WTC11 (cell line): ENCODE results near the gene ADORA1. TPM values are rescaled to one million over a fixed set of nuclear protein-coding genes. Genes with fewer than 3 reads are reported as not detected.

Experiments used
- ATAC-seq: fragments of 200-7000 bp; cut with Tn5 transposase; 2 replicates; pipeline ENCODE4 v1.10.0; 2021; ENCODE audit warnings: mild to moderate bottlenecking, moderate library complexity
- CTCF ChIA-PET: fragments of 300-600 bp; sonication (Branson Sonifier 250); formaldehyde crosslinking; loops from one replicate; lab custom pipeline; 2021; ENCODE audit warnings: antibody characterized with exemption; lab: Charles Lee
- POLR2A ChIA-PET: fragments of 350-600 bp; sonication (Branson Sonifier 250); formaldehyde crosslinking; loops from one replicate; lab custom pipeline; 2021; ENCODE audit warnings: antibody characterized with exemption; lab: Charles Lee
- DNase-seq: peaks from one replicate; pipeline ENCODE4 v3.0.0; 2021; ENCODE audit warnings: low spot score
- H3K27ac Mint-ChIP-seq: 2 replicates; pipeline ENCODE4 v1.8.0; 2021; ENCODE audit warnings: mixed read lengths
- H3K27me3 Mint-ChIP-seq: 2 replicates; pipeline ENCODE4 v1.8.0; 2021; ENCODE audit warnings: low read depth, mild to moderate bottlenecking, moderate library complexity, mixed read lengths
- H3K36me3 Mint-ChIP-seq: 2 replicates; pipeline ENCODE4 v1.8.0; 2021; ENCODE audit warnings: mixed read lengths
- H3K4me1 Mint-ChIP-seq: 2 replicates; pipeline ENCODE4 v1.8.0; 2022; ENCODE audit warnings: mixed read lengths
- H3K4me3 Mint-ChIP-seq: 2 replicates; pipeline ENCODE4 v1.8.0; 2021; ENCODE audit warnings: mild to moderate bottlenecking, moderate library complexity, mixed read lengths
- H3K9me3 Mint-ChIP-seq: 2 replicates; pipeline ENCODE4 v1.8.0; 2021; ENCODE audit warnings: mixed read lengths
- ELF4 ChIP-seq: sonication (generic); formaldehyde crosslinking; IDR thresholded peaks from 2 replicates; pipeline ENCODE4 v1.8.1; 2022; ENCODE audit warnings: low read depth, mild to moderate bottlenecking, moderate library complexity, missing genetic modification reagents
- FOXK1 ChIP-seq: sonication (generic); formaldehyde crosslinking; IDR thresholded peaks from 2 replicates; pipeline ENCODE4 v1.8.0; 2022; ENCODE audit warnings: mild to moderate bottlenecking, moderate library complexity, missing genetic modification reagents
- GTF2I ChIP-seq: fragments of 250-450 bp; sonication (Bioruptor Pico); conservative IDR thresholded peaks from 2 replicates; pipeline ENCODE4 v1.4.0; 2021; ENCODE audit warnings: mild to moderate bottlenecking
- NR1H2 ChIP-seq: sonication (generic); formaldehyde crosslinking; IDR thresholded peaks from 2 replicates; pipeline ENCODE4 v1.9.0; 2021; ENCODE audit warnings: mild to moderate bottlenecking, moderate library complexity, missing genetic modification reagents
- SOX15 ChIP-seq: fragments of 250-450 bp; sonication (Bioruptor Pico); IDR thresholded peaks from 2 replicates; pipeline ENCODE4 v1.9.0; 2021; ENCODE audit warnings: mild to moderate bottlenecking
- ZBTB21 ChIP-seq: sonication (generic); formaldehyde crosslinking; IDR thresholded peaks from 2 replicates; pipeline ENCODE4 v1.8.1; 2023; ENCODE audit warnings: mild to moderate bottlenecking, missing genetic modification reagents, borderline replicate concordance
- ZNF138 ChIP-seq: sonication (generic); formaldehyde crosslinking; conservative IDR thresholded peaks from 2 replicates; pipeline ENCODE4 v1.8.1; 2022; ENCODE audit warnings: mild to moderate bottlenecking, moderate library complexity, missing genetic modification reagents
- ZNF423 ChIP-seq: fragments of 250-450 bp; sonication (Bioruptor Pico); IDR thresholded peaks from 2 replicates; pipeline ENCODE4 v2.1.2; 2022; ENCODE audit warnings: mild to moderate bottlenecking, moderate library complexity
- total RNA-seq: library from RNA; stranded (reverse); gene quantifications from 3 replicates; pipeline ENCODE4 v1.2.3, GENCODE V29; 2021
- TF ChIP-seq, protein P1 (sequence below): sonication (generic); formaldehyde crosslinking; conservative IDR thresholded peaks from 2 replicates; pipeline ENCODE4 v1.8.1; 2023; ENCODE audit warnings: mild to moderate bottlenecking, low read depth, missing genetic modification reagents, moderate library complexity
- TF ChIP-seq, protein P2 (sequence below): fragments of 250-450 bp; sonication (Bioruptor Pico); IDR thresholded peaks from 2 replicates; pipeline ENCODE4 v2.1.2; 2022; ENCODE audit warnings: mild to moderate bottlenecking, moderate library complexity
- TF ChIP-seq, protein P3 (sequence below): sonication (generic); formaldehyde crosslinking; conservative IDR thresholded peaks from 2 replicates; pipeline ENCODE4 v1.8.1; 2022; ENCODE audit warnings: mild to moderate bottlenecking, missing genetic modification reagents
- TF ChIP-seq, protein P4 (sequence below): fragments of 250-450 bp; sonication (Bioruptor Pico); IDR thresholded peaks from 2 replicates; pipeline ENCODE4 v1.9.0; 2021; ENCODE audit warnings: mild to moderate bottlenecking
- TF ChIP-seq, protein P5 (sequence below): sonication (generic); formaldehyde crosslinking; IDR thresholded peaks from 2 replicates; pipeline ENCODE4 v1.8.1; 2023; ENCODE audit warnings: mild to moderate bottlenecking, missing genetic modification reagents
- TF ChIP-seq, protein P6 (sequence below): sonication (generic); formaldehyde crosslinking; IDR thresholded peaks from 2 replicates; pipeline ENCODE4 v1.8.1; 2022; ENCODE audit warnings: mild to moderate bottlenecking, missing genetic modification reagents, moderate library complexity, borderline replicate concordance
- TF ChIP-seq, protein P7 (sequence below): sonication (generic); formaldehyde crosslinking; IDR thresholded peaks from 2 replicates; pipeline ENCODE4 v1.8.1; 2023; ENCODE audit warnings: mild to moderate bottlenecking, missing genetic modification reagents, borderline replicate concordance

The ADORA1 gene
- total RNA-seq, 1 experiment from 2014 or later = 1.8 TPM

DNA sequence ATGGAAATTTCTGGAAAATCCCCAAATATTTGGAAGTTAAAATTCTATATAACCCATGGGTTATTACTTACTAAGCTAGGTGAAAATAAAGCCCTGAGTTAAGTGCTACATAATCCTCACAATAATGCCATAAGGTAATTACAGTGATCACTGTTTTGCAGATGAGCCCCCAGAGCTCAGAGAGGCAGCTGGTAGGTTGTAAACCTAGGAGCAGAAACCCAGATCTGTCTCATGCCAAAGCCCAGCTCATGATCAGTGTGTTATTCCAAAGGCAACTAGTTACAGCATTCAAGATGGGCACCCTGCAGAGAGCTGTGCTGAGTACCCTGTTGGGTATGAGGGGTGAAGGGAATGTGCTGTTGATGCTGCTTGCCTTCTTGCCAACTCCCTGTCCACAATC, 31.0 kb upstream of the ADORA1 start:
- peaks cover 38% of the 10 kb centered on the region for H3K9me3 Mint-ChIP-seq
- H3K4me3 Mint-ChIP-seq = no peak overlapping the region
- H3K27me3 Mint-ChIP-seq = peaks cover 4% of the 10 kb centered on the region
- ChIA-PET CTCF (interaction anchor here (1.1 to 1.8 kb wide), 2 partner anchors 15 to 56 kb away, joined by 3 to 7 read pairs; no protein-coding TSS in a partner anchor), POLR2A (no interaction called here)
- H3K27ac Mint-ChIP-seq = no peak overlapping the region
- no peaks in the 10 kb centered on the region for H3K4me1 Mint-ChIP-seq
- ATAC-seq (no peak), DNase-seq (no peak)
- peaks cover 20% of the 10 kb centered on the region for H3K36me3 Mint-ChIP-seq
- TF ChIP-seq, protein P1, sequence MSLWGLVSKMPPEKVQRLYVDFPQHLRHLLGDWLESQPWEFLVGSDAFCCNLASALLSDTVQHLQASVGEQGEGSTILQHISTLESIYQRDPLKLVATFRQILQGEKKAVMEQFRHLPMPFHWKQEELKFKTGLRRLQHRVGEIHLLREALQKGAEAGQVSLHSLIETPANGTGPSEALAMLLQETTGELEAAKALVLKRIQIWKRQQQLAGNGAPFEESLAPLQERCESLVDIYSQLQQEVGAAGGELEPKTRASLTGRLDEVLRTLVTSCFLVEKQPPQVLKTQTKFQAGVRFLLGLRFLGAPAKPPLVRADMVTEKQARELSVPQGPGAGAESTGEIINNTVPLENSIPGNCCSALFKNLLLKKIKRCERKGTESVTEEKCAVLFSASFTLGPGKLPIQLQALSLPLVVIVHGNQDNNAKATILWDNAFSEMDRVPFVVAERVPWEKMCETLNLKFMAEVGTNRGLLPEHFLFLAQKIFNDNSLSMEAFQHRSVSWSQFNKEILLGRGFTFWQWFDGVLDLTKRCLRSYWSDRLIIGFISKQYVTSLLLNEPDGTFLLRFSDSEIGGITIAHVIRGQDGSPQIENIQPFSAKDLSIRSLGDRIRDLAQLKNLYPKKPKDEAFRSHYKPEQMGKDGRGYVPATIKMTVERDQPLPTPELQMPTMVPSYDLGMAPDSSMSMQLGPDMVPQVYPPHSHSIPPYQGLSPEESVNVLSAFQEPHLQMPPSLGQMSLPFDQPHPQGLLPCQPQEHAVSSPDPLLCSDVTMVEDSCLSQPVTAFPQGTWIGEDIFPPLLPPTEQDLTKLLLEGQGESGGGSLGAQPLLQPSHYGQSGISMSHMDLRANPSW (CRISPR knock-in tag) = no peak
- TF ChIP-seq, protein P2, sequence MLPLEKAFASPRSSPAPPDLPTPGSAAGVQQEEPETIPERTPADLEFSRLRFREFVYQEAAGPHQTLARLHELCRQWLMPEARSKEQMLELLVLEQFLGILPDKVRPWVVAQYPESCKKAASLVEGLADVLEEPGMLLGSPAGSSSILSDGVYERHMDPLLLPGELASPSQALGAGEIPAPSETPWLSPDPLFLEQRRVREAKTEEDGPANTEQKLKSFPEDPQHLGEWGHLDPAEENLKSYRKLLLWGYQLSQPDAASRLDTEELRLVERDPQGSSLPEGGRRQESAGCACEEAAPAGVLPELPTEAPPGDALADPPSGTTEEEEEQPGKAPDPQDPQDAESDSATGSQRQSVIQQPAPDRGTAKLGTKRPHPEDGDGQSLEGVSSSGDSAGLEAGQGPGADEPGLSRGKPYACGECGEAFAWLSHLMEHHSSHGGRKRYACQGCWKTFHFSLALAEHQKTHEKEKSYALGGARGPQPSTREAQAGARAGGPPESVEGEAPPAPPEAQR = no peak
- TF ChIP-seq, protein P3, sequence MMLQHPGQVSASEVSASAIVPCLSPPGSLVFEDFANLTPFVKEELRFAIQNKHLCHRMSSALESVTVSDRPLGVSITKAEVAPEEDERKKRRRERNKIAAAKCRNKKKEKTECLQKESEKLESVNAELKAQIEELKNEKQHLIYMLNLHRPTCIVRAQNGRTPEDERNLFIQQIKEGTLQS (CRISPR knock-in tag) = no peak
- TF ChIP-seq SOX15 (CRISPR knock-in tag) (no peak), ZNF138 (CRISPR knock-in tag) (no peak), ELF4 (no peak), GTF2I (CRISPR knock-in tag) (no peak), ZNF423 (CRISPR knock-in tag) (no peak)
- TF ChIP-seq, protein P4, sequence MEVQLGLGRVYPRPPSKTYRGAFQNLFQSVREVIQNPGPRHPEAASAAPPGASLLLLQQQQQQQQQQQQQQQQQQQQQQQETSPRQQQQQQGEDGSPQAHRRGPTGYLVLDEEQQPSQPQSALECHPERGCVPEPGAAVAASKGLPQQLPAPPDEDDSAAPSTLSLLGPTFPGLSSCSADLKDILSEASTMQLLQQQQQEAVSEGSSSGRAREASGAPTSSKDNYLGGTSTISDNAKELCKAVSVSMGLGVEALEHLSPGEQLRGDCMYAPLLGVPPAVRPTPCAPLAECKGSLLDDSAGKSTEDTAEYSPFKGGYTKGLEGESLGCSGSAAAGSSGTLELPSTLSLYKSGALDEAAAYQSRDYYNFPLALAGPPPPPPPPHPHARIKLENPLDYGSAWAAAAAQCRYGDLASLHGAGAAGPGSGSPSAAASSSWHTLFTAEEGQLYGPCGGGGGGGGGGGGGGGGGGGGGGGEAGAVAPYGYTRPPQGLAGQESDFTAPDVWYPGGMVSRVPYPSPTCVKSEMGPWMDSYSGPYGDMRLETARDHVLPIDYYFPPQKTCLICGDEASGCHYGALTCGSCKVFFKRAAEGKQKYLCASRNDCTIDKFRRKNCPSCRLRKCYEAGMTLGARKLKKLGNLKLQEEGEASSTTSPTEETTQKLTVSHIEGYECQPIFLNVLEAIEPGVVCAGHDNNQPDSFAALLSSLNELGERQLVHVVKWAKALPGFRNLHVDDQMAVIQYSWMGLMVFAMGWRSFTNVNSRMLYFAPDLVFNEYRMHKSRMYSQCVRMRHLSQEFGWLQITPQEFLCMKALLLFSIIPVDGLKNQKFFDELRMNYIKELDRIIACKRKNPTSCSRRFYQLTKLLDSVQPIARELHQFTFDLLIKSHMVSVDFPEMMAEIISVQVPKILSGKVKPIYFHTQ = no peak
- TF ChIP-seq, protein P5, sequence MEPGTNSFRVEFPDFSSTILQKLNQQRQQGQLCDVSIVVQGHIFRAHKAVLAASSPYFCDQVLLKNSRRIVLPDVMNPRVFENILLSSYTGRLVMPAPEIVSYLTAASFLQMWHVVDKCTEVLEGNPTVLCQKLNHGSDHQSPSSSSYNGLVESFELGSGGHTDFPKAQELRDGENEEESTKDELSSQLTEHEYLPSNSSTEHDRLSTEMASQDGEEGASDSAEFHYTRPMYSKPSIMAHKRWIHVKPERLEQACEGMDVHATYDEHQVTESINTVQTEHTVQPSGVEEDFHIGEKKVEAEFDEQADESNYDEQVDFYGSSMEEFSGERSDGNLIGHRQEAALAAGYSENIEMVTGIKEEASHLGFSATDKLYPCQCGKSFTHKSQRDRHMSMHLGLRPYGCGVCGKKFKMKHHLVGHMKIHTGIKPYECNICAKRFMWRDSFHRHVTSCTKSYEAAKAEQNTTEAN (CRISPR knock-in tag) = no peak
- TF ChIP-seq, protein P6, sequence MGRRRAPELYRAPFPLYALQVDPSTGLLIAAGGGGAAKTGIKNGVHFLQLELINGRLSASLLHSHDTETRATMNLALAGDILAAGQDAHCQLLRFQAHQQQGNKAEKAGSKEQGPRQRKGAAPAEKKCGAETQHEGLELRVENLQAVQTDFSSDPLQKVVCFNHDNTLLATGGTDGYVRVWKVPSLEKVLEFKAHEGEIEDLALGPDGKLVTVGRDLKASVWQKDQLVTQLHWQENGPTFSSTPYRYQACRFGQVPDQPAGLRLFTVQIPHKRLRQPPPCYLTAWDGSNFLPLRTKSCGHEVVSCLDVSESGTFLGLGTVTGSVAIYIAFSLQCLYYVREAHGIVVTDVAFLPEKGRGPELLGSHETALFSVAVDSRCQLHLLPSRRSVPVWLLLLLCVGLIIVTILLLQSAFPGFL (CRISPR knock-in tag) = no peak

DNA sequence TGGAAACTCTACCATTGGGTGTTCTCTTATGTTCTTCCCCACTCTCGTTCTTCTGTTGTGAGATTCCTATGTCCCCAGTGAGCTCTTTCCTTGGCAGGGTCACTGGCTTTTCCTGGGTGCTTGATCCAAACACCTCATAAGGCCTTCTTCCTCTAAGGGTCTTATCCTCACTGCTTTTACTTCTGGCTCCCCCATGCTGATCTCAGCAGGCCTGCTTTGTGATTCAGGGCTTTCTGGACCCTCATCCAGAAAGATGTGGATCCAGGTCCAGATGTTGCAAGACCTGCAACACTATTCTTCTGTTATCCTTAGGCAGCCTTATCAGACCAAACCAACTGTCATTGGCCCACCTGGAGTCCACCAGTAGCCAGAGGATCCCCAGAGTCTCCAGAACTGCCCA, 30.5 kb upstream of the ADORA1 start:
- Mint-ChIP-seq H3K4me1 (no peaks in the 10 kb centered on the region), H3K9me3 (peaks cover 38% of the 10 kb centered on the region), H3K27ac (no peak overlapping the region), H3K36me3 (peaks cover 20% of the 10 kb centered on the region), H3K4me3 (no peak overlapping the region), H3K27me3 (peaks cover 4% of the 10 kb centered on the region)
- DNase-seq (no peak), ATAC-seq (no peak)
- CTCF ChIA-PET = interaction anchor here (1.8 kb wide), 2 partner anchors 57 to 170 kb away, joined by 7 to 8 read pairs; no protein-coding TSS in a partner anchor
- TF ChIP-seq, protein P7, sequence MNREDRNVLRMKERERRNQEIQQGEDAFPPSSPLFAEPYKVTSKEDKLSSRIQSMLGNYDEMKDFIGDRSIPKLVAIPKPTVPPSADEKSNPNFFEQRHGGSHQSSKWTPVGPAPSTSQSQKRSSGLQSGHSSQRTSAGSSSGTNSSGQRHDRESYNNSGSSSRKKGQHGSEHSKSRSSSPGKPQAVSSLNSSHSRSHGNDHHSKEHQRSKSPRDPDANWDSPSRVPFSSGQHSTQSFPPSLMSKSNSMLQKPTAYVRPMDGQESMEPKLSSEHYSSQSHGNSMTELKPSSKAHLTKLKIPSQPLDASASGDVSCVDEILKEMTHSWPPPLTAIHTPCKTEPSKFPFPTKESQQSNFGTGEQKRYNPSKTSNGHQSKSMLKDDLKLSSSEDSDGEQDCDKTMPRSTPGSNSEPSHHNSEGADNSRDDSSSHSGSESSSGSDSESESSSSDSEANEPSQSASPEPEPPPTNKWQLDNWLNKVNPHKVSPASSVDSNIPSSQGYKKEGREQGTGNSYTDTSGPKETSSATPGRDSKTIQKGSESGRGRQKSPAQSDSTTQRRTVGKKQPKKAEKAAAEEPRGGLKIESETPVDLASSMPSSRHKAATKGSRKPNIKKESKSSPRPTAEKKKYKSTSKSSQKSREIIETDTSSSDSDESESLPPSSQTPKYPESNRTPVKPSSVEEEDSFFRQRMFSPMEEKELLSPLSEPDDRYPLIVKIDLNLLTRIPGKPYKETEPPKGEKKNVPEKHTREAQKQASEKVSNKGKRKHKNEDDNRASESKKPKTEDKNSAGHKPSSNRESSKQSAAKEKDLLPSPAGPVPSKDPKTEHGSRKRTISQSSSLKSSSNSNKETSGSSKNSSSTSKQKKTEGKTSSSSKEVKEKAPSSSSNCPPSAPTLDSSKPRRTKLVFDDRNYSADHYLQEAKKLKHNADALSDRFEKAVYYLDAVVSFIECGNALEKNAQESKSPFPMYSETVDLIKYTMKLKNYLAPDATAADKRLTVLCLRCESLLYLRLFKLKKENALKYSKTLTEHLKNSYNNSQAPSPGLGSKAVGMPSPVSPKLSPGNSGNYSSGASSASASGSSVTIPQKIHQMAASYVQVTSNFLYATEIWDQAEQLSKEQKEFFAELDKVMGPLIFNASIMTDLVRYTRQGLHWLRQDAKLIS = no peak
- no peak for TF ChIP-seq ZBTB21 (CRISPR knock-in tag)
- TF ChIP-seq FOXK1 (CRISPR knock-in tag) = no peak
- TF ChIP-seq, protein P4 = no peak
- TF ChIP-seq NR1H2 (CRISPR knock-in tag) = no peak
- POLR2A ChIA-PET = no interaction called here
